H1 (cell line): ENCODE results near the gene DNMT1. TPM values are rescaled to one million over a fixed set of nuclear protein-coding genes. Genes with fewer than 3 reads are reported as not detected.

Experiments
- CTCF ChIA-PET: fragments of 300-600 bp; sonication (Branson Sonifier 250); formaldehyde crosslinking; loops from one replicate; lab custom pipeline; 2021; ENCODE audit not compliant: partially characterized antibody; lab: Charles Lee
- POLR2A ChIA-PET: fragments of 300-600 bp; sonication (Branson Sonifier 250); formaldehyde crosslinking; loops from one replicate; lab custom pipeline; 2021; ENCODE audit warnings: inconsistent platforms; ENCODE audit not compliant: partially characterized antibody; lab: Charles Lee
- DNase-seq, 2 experiments: peaks; one replicate each; pipeline versions ENCODE4 v3.0.0 to v3.0.0-alpha.2; 2010 to 2022; ENCODE audit warnings: low spot score in 2 of 2, low read depth in 1 of 2, mixed read lengths in 1 of 2
- FAIRE-seq: peaks from 2 replicates; lab custom pipeline; 2011; peaks lifted over from hg19 to GRCh38; lab: Jason Lieb, UNC
- H2AFZ ChIP-seq: 2 replicates; pipeline ENCODE4 v1.8.1; 2012; ENCODE audit warnings: low read length, inconsistent platforms
- H2AK5ac ChIP-seq: 2 replicates; pipeline ENCODE4 v1.6.1; 2013; ENCODE audit warnings: low read depth, low read length
- H2BK120ac ChIP-seq: replicated peaks from 2 replicates; pipeline ENCODE3; 2013; ENCODE audit warnings: low read depth, low read length, inconsistent platforms
- H2BK12ac ChIP-seq: 2 replicates; pipeline ENCODE4 v1.6.1; 2013; ENCODE audit warnings: low read depth, low read length
- H2BK15ac ChIP-seq: 2 replicates; pipeline ENCODE4 v1.6.1; 2013; ENCODE audit warnings: low read length
- H2BK20ac ChIP-seq: 2 replicates; pipeline ENCODE4 v1.6.1; 2013; ENCODE audit warnings: low read length
- H2BK5ac ChIP-seq: 2 replicates; pipeline ENCODE4 v1.6.1; 2013; ENCODE audit warnings: low read depth, low read length
- H3K14ac ChIP-seq: 2 replicates; pipeline ENCODE4 v1.6.1; 2013; ENCODE audit warnings: inconsistent platforms; ENCODE audit not compliant: insufficient read length
- H3K18ac ChIP-seq: 2 replicates; pipeline ENCODE4 v1.6.1; 2013; ENCODE audit warnings: low read length; ENCODE audit errors: extremely low read depth
- H3K23ac ChIP-seq: 2 replicates; pipeline ENCODE4 v1.6.1; 2013; ENCODE audit warnings: inconsistent platforms; ENCODE audit not compliant: insufficient read length
- H3K23me2 ChIP-seq: 2 replicates; pipeline ENCODE4 v1.6.1; 2013; ENCODE audit warnings: low read depth, low read length
- H3K27ac ChIP-seq: 2 replicates; pipeline ENCODE4 v1.6.1; 2011; ENCODE audit warnings: low read depth, low read length, inconsistent platforms
- H3K27me3 ChIP-seq, 4 experiments: replicated peaks in 1 of 4; 1 replicate in 1 of 4; 2 replicates in 3 of 4; pipeline versions ENCODE4 v1.6.1 to v1.8.1; 2011 to 2013; ENCODE audit warnings: low read length in 3 of 4, mild to moderate bottlenecking in 3 of 4, inconsistent platforms in 2 of 4, mixed read lengths in 2 of 4, moderate library complexity in 1 of 4; ENCODE audit not compliant: control insufficient read depth in 3 of 4, insufficient read depth in 3 of 4; ENCODE audit errors: extremely low read depth in 1 of 4
- H3K36me3 ChIP-seq, 4 experiments: 2 replicates each; pipeline versions ENCODE4 v1.6.1 to v1.8.1; 2011 to 2013; ENCODE audit warnings: mild to moderate bottlenecking in 4 of 4, low read length in 3 of 4, moderate library complexity in 2 of 4, control low read depth in 1 of 4, inconsistent platforms in 1 of 4; ENCODE audit not compliant: insufficient read depth in 4 of 4, control insufficient read depth in 2 of 4
- H3K4ac ChIP-seq: replicated peaks from 2 replicates; pipeline ENCODE3; 2013; ENCODE audit warnings: low read length, low read depth, mixed read lengths, inconsistent platforms; ENCODE audit not compliant: insufficient read length
- H3K4me1 ChIP-seq, 4 experiments: replicated peaks in 1 of 4; 1 replicate in 1 of 4; 2 replicates in 3 of 4; pipeline versions ENCODE4 v1.6.1 to v1.8.1; 2011 to 2013; ENCODE audit warnings: low read length in 3 of 4, inconsistent platforms in 2 of 4, mixed read lengths in 1 of 4; ENCODE audit not compliant: insufficient read depth in 4 of 4, control insufficient read depth in 3 of 4
- H3K4me2 ChIP-seq, 2 experiments: 2 replicates each; pipeline versions ENCODE4 v1.6.1 to v1.8.1; 2011 to 2013; ENCODE audit warnings: low read depth in 2 of 2, low read length in 2 of 2, control low read depth in 1 of 2, inconsistent platforms in 1 of 2, mild to moderate bottlenecking in 1 of 2; ENCODE audit not compliant: insufficient read depth in 1 of 2
- H3K4me3 ChIP-seq, 4 experiments: fragments of 200-600, 300-600 bp in 1 of 4; sonication (generic), shearing (Covaris generic), sonication (Bioruptor Twin) in 1 of 4; 2 replicates each; pipeline versions ENCODE4 v1.5.1 to v1.8.1; 2011 to 2016; ENCODE audit warnings: low read length in 4 of 4, low read depth in 3 of 4, control low read depth in 2 of 4, inconsistent platforms in 2 of 4, mild to moderate bottlenecking in 2 of 4, mixed read lengths in 1 of 4, moderate library complexity in 1 of 4; ENCODE audit not compliant: insufficient read depth in 2 of 4; ENCODE audit errors: extremely low read depth in 1 of 4
- H3K56ac ChIP-seq: replicated peaks from 2 replicates; pipeline ENCODE3; 2013; ENCODE audit warnings: low read depth, mild to moderate bottlenecking, mixed read lengths, low read length, inconsistent platforms; ENCODE audit not compliant: insufficient read length
- H3K79me1 ChIP-seq: 2 replicates; pipeline ENCODE4 v1.6.1; 2013; ENCODE audit warnings: low read depth, low read length, control low read depth
- H3K79me2 ChIP-seq, 2 experiments: 2 replicates each; pipeline versions ENCODE4 v1.6.1 to v1.8.1; 2012 to 2013; ENCODE audit warnings: low read length in 2 of 2, mild to moderate bottlenecking in 2 of 2, inconsistent platforms in 1 of 2; ENCODE audit not compliant: insufficient read depth in 2 of 2, control insufficient read depth in 1 of 2
- H3K9ac ChIP-seq, 4 experiments: replicated peaks in 1 of 4; 1 replicate in 1 of 4; 2 replicates in 3 of 4; pipeline versions ENCODE4 v1.6.1 to v1.8.1; 2011 to 2013; ENCODE audit warnings: low read depth in 3 of 4, low read length in 3 of 4, control low read depth in 2 of 4, mild to moderate bottlenecking in 2 of 4, moderate library complexity in 2 of 4, inconsistent platforms in 1 of 4; ENCODE audit errors: extremely low read depth in 1 of 4
- H3K9me3 ChIP-seq, 2 experiments: 2 replicates each; pipeline versions ENCODE4 v1.6.1 to v1.8.1; 2012 to 2013; ENCODE audit warnings: mild to moderate bottlenecking in 2 of 2, moderate library complexity in 2 of 2, control low read depth in 1 of 2, inconsistent platforms in 1 of 2, low read depth in 1 of 2, low read length in 1 of 2, mixed read lengths in 1 of 2; ENCODE audit not compliant: insufficient read depth in 2 of 2
- H4K20me1 ChIP-seq, 2 experiments: replicated peaks in 1 of 2; 2 replicates each; pipeline versions ENCODE3 to v1.8.1; 2011 to 2013; ENCODE audit warnings: inconsistent platforms in 2 of 2, low read length in 2 of 2, mild to moderate bottlenecking in 1 of 2; ENCODE audit not compliant: insufficient read depth in 2 of 2, control insufficient read depth in 1 of 2
- H4K5ac ChIP-seq: 2 replicates; pipeline ENCODE4 v1.6.1; 2013; ENCODE audit warnings: low read length, low read depth, mixed read lengths, inconsistent platforms; ENCODE audit not compliant: insufficient read length
- H4K8ac ChIP-seq: 2 replicates; pipeline ENCODE4 v1.8.0; 2013; ENCODE audit warnings: mild to moderate bottlenecking, moderate library complexity, low read length, inconsistent platforms; ENCODE audit not compliant: insufficient read depth; ENCODE audit errors: extremely low read depth
- H4K91ac ChIP-seq: replicated peaks from 2 replicates; pipeline ENCODE3; 2013; ENCODE audit warnings: low read length, mixed read lengths, inconsistent platforms; ENCODE audit not compliant: insufficient read length
- RFX5 ChIP-seq: IDR thresholded peaks from 2 replicates; pipeline ENCODE4 v1.6.1; 2011; ENCODE audit warnings: low read depth, low read length, improper control_type of control experiment, borderline replicate concordance
- WGBS, 2 experiments: shearing (Covaris generic) in 1 of 2; methylation state at CpG; one replicate each; pipeline versions ENCODE4 v1.1.6 to v1.1.7; 2013 to 2015; ENCODE audit warnings: low lambda C conversion rate in 2 of 2, mixed read lengths in 2 of 2, inconsistent platforms in 1 of 2, low coverage in 1 of 2, missing lambda C conversion rate in 1 of 2; ENCODE audit not compliant: insufficient replicate concordance in 2 of 2, insufficient coverage in 1 of 2, insufficient read length in 1 of 2; ENCODE audit errors: extremely low coverage in 1 of 2, missing lambda C conversion rate in 1 of 2; 5-methylcytosine and 5-hydroxymethylcytosine counted together
- polyA plus RNA-seq, 7 experiments: library from polyadenylated mRNA; depleted of rRNA in 3 of 7; stranded (reverse) in 5 of 7; unstranded in 2 of 7; fragments of >200 nt in 5 of 7; fragments of 200-250 nt in 2 of 7; gene quantifications; 1 replicate in 5 of 7; 2 replicates in 1 of 7; 4 replicates in 1 of 7; pipeline versions ENCODE4 v1.2.1 to v1.2.3, GENCODE V29; 2011 to 2013; ENCODE audit warnings: missing spikeins in 2 of 7, mixed read lengths in 2 of 7
- total RNA-seq: library from RNA; stranded (reverse); fragmentation: NEBNext Ultra II Directional; extraction: Animal tissue kit (Norgen Biotek cat#: 25700); gene quantifications from 2 replicates; pipeline ENCODE4 v1.2.1, GENCODE V29; 2021
- TF ChIP-seq, protein P1 (sequence below): IDR thresholded peaks from 2 replicates; pipeline ENCODE4 v1.6.1; 2012; ENCODE audit warnings: inconsistent platforms

DNMT1 gene
- total and polyA plus RNA-seq, 2 of the 8 experiments (the other 6 are each of a cell fraction or from before 2014, with no cell fraction given): 101 to 210 TPM

DNA sequence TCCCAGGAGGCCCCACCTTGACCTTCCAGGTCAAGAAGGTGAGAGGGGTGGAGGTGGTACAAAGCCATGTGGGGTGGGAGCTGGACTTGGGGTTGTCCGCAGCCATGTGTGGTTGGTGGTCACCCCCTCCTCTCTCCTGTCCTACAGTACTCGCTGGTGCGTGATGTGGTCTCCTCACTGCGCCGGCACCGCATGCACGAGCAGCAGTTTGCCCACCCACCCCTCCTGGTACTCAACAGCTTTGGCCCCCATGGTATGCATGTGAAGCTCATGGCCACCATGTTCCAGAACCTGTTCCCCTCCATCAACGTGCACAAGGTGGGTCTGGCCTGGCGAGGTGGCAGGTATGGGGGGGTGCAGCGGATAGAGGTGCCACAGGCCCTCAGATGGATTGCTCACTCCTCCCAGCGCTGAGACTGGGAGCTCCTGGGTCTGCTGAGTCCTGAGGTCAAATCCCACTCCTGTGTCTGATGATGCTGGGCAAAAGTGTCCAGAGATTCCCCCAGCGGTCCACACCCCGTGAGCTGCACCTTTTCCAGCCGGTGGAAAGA is 86.9 kb downstream of the DNMT1 start:
- Histone ChIP-seq H3K9me3 (no peaks in the 10 kb centered on the region), H3K18ac (no peak overlapping the region), H4K20me1 (peaks cover 5 to 21% of the 10 kb centered on the region in 2 experiments), H2BK20ac (no peak overlapping the region), H3K4me3 (peak overlapping the region in 1 of 4 experiments; percentile 95; a peak in 1 of 8 replicates), H4K8ac (peak overlapping the region; percentile 51; the same call in 1 of the 2 replicates), H3K36me3 (peaks cover 28 to 44% (median 37%) of the 10 kb centered on the region in 4 experiments), H3K9ac (no peak overlapping the region; a peak in 1 of 7 replicates), H2BK12ac (no peak overlapping the region), H4K5ac (no peak overlapping the region), H2AFZ (no peak overlapping the region), H2BK15ac (no peak overlapping the region), H2BK5ac (no peak overlapping the region), H3K56ac (no peak overlapping the region), H3K4me1 (peaks cover 0 to 4% (median 3%) of the 10 kb centered on the region in 4 experiments; a peak in 5 of 7 replicates), H2BK120ac (no peak overlapping the region), H3K27ac (no peak overlapping the region), H4K91ac (no peak overlapping the region), H3K27me3 (no peaks in the 10 kb centered on the region), H3K4me2 (peak overlapping the region in 1 of 2 experiments; percentile 89; a peak in 1 of 4 replicates), H3K79me1 (peaks cover 8% of the 10 kb centered on the region; the same call in 1 of the 2 replicates), H3K4ac (no peak overlapping the region), H3K23me2 (0 out of 2 replicates have a peak, but pooled peaks cover 4% of the 10 kb centered on the region), H3K23ac (no peak overlapping the region), H3K14ac (no peak overlapping the region), H3K79me2 (peaks cover 6 to 25% of the 10 kb centered on the region in 2 experiments; a peak in 3 of 4 replicates), H2AK5ac (no peak overlapping the region)
- ChIA-PET CTCF (interaction anchor here (0.7 to 2.5 kb wide), 7 partner anchors 8 to 176 kb away, joined by 3 to 8 read pairs (median 3); partner anchors contain the start of gene EIF3G), POLR2A (interaction anchor here (0.6 to 16.9 kb wide), 10 partner anchors 14 to 276 kb away, joined by 3 to 412 read pairs (median 3); partner anchors contain the start of genes EIF3G and P2RY11)
- WGBS, 2 experiments: 86% methylated on average over 14 of the region's 14 CpGs; no CpG with 5 or more reads in 1 of the 2 experiments
- FAIRE-seq (no peak), DNase-seq (no peak)
- TF ChIP-seq, protein P1, sequence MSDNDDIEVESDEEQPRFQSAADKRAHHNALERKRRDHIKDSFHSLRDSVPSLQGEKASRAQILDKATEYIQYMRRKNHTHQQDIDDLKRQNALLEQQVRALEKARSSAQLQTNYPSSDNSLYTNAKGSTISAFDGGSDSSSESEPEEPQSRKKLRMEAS: no peak
- no peak for TF ChIP-seq RFX5
